ENCODE results near the gene TACC3. TPM values are rescaled to one million over a fixed set of nuclear protein-coding genes. Genes with fewer than 3 reads are reported as not detected.

TACC3 gene
- total and polyA plus RNA-seq, 2 donors (not counting 1 experiment from before 2014, with no cell fraction given) = 7.3 to 10.2 TPM

GRCh38 chr4:1703867-1704266 is 17.5 kb upstream of the TACC3 start:
- peaks cover 14% of the 10 kb centered on the region for H3K36me3 ChIP-seq (ENCODE audit: control insufficient read depth, insufficient read depth, low read length)
- TF ChIP-seq EZH2 (IDR thresholded peaks at IDR 0.05; ENCODE audit: low read length, missing control alignments) = no peak
- TF ChIP-seq, protein P1, sequence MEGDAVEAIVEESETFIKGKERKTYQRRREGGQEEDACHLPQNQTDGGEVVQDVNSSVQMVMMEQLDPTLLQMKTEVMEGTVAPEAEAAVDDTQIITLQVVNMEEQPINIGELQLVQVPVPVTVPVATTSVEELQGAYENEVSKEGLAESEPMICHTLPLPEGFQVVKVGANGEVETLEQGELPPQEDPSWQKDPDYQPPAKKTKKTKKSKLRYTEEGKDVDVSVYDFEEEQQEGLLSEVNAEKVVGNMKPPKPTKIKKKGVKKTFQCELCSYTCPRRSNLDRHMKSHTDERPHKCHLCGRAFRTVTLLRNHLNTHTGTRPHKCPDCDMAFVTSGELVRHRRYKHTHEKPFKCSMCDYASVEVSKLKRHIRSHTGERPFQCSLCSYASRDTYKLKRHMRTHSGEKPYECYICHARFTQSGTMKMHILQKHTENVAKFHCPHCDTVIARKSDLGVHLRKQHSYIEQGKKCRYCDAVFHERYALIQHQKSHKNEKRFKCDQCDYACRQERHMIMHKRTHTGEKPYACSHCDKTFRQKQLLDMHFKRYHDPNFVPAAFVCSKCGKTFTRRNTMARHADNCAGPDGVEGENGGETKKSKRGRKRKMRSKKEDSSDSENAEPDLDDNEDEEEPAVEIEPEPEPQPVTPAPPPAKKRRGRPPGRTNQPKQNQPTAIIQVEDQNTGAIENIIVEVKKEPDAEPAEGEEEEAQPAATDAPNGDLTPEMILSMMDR (conservative IDR thresholded peaks at IDR 0.05 in 1 of 2, IDR thresholded peaks at IDR 0.05 in 1 of 2; ENCODE audit: low read depth in 1 of 2, low read length in 2 of 2) = no peak

DNA sequence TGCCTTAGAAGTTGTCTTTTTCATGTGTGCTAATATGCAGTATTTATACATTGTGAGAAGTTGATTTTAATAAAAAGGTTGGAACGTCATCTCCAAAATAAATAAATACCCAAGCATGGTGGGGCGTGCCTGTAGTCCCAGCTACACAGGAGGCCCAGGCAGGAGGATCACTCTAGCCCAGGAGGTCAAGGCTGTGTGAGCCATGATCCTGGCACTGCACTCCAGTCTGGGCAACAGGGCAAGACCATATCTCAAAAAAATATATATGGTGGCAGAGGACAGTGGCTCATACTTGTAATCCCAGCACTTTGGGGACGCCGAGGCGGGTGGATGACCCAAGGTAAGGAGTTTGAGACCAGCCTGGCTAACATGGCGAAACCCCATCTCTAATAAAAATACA is 15.6 kb upstream of the TACC3 start:
- Histone ChIP-seq H3K4me3 (replicated peaks in 1 of 4; ENCODE audit: control extremely low read depth in 1 of 4, insufficient read depth in 1 of 4, low read depth in 3 of 4, low read length in 4 of 4) (no peak overlapping the region), H3K4me1 (ENCODE audit: control insufficient read depth, extremely low read depth, insufficient read depth, low read length) (no peaks in the 10 kb centered on the region), H3K9ac (ENCODE audit: insufficient read depth, low read length) (no peak overlapping the region), H3K27ac (ENCODE audit: insufficient read depth, low read length) (no peak overlapping the region), H3K4me2 (ENCODE audit: extremely low read depth, insufficient read depth, low read length) (no peak overlapping the region), H3K79me2 (ENCODE audit: control insufficient read depth, insufficient read depth, low read length) (peaks cover 86% of the 10 kb centered on the region), H3K27me3 (ENCODE audit: control insufficient read depth, insufficient read depth, low read length) (no peaks in the 10 kb centered on the region), H3K36me3 (ENCODE audit: control insufficient read depth, insufficient read depth, low read length) (peaks cover 16% of the 10 kb centered on the region), H4K20me1 (ENCODE audit: control insufficient read depth, extremely low read depth, insufficient read depth, low read length) (no peaks in the 10 kb centered on the region), H2AFZ (ENCODE audit: low read length) (no peak overlapping the region), H3K9me3 (ENCODE audit: control insufficient read depth, insufficient read depth, low read depth, low read length) (no peaks in the 10 kb centered on the region)
- no peak for DNase-seq (ENCODE audit: low read depth in 2 of 2)
- TF ChIP-seq, protein P1 (conservative IDR thresholded peaks at IDR 0.05 in 1 of 2, IDR thresholded peaks at IDR 0.05 in 1 of 2; ENCODE audit: low read depth in 1 of 2, low read length in 2 of 2) = no peak
- no peak for TF ChIP-seq EZH2 (IDR thresholded peaks at IDR 0.05; ENCODE audit: low read length, missing control alignments)

More at GRCh38 chr4:1703867-1704266, 17.5 kb upstream of the TACC3 start:
- no peak overlapping the region for H3K4me2 ChIP-seq (ENCODE audit: extremely low read depth, insufficient read depth, low read length)
- peaks cover 72% of the 10 kb centered on the region for H3K79me2 ChIP-seq (ENCODE audit: control insufficient read depth, insufficient read depth, low read length)
- no peak overlapping the region for H2AFZ ChIP-seq (ENCODE audit: low read length)
- no peaks in the 10 kb centered on the region for H4K20me1 ChIP-seq (ENCODE audit: control insufficient read depth, extremely low read depth, insufficient read depth, low read length)
- no peak overlapping the region for H3K27ac ChIP-seq (ENCODE audit: insufficient read depth, low read length)
- no peak for DNase-seq (ENCODE audit: low read depth in 2 of 2)
- H3K9me3 ChIP-seq (ENCODE audit: control insufficient read depth, insufficient read depth, low read depth, low read length) = no peaks in the 10 kb centered on the region
- H3K27me3 ChIP-seq (ENCODE audit: control insufficient read depth, insufficient read depth, low read length) = no peaks in the 10 kb centered on the region
- H3K4me1 ChIP-seq (ENCODE audit: control insufficient read depth, extremely low read depth, insufficient read depth, low read length) = no peaks in the 10 kb centered on the region
- H3K9ac ChIP-seq (ENCODE audit: insufficient read depth, low read length) = no peak overlapping the region
- no peak overlapping the region for H3K4me3 ChIP-seq (replicated peaks in 1 of 4; ENCODE audit: control extremely low read depth in 1 of 4, insufficient read depth in 1 of 4, low read depth in 3 of 4, low read length in 4 of 4)

- TF ChIP-seq EZH2 (IDR thresholded peaks at IDR 0.05; ENCODE audit: low read length, missing control alignments) = no peak
- TF ChIP-seq, protein P1 (conservative IDR thresholded peaks at IDR 0.05 in 1 of 2, IDR thresholded peaks at IDR 0.05 in 1 of 2; ENCODE audit: low read depth in 1 of 2, low read length in 2 of 2) = no peak
- H4K20me1 ChIP-seq (ENCODE audit: control insufficient read depth, extremely low read depth, insufficient read depth, low read length) = no peaks in the 10 kb centered on the region
These were observed 15.0 kb upstream of the TACC3 start for GRCh38 chr4:1706358-1706757.

More at GRCh38 chr4:1706358-1706757, 15.0 kb upstream of the TACC3 start:
- Histone ChIP-seq H3K27me3 (ENCODE audit: control insufficient read depth, insufficient read depth, low read length) (no peaks in the 10 kb centered on the region), H3K27ac (ENCODE audit: insufficient read depth, low read length) (no peak overlapping the region), H3K9me3 (ENCODE audit: control insufficient read depth, insufficient read depth, low read depth, low read length) (no peaks in the 10 kb centered on the region), H2AFZ (ENCODE audit: low read length) (no peak overlapping the region), H3K79me2 (ENCODE audit: control insufficient read depth, insufficient read depth, low read length) (peaks cover 89% of the 10 kb centered on the region), H3K36me3 (ENCODE audit: control insufficient read depth, insufficient read depth, low read length) (peaks cover 16% of the 10 kb centered on the region), H3K4me2 (ENCODE audit: extremely low read depth, insufficient read depth, low read length) (no peak overlapping the region), H3K9ac (ENCODE audit: insufficient read depth, low read length) (no peak overlapping the region), H3K4me3 (replicated peaks in 1 of 4; ENCODE audit: control extremely low read depth in 1 of 4, insufficient read depth in 1 of 4, low read depth in 3 of 4, low read length in 4 of 4) (no peak overlapping the region), H3K4me1 (ENCODE audit: control insufficient read depth, extremely low read depth, insufficient read depth, low read length) (no peaks in the 10 kb centered on the region)
- no peak for DNase-seq (ENCODE audit: low read depth in 2 of 2)

All from fibroblast of lung (primary cell).